PFSK-1 (cell line): Measurements from ENCODE around the gene TMEM255B.

Experiments used
- FOXP2 ChIP-seq: optimal IDR thresholded peaks from 2 replicates; pipeline ENCODE3; 2011; ENCODE audit warnings: borderline replicate concordance, control low read depth, inconsistent platforms; ENCODE audit not compliant: insufficient read depth; ENCODE audit errors: extremely low read length, extremely low read depth
- POLR2AphosphoS5 ChIP-seq: IDR thresholded peaks from 2 replicates; pipeline ENCODE4 v1.6.1; 2012; ENCODE audit warnings: low read depth, mild to moderate bottlenecking, control low read depth, low read length, moderate library complexity
- REST ChIP-seq, 2 experiments: IDR thresholded peaks; 2 replicates each; pipeline versions ENCODE4 v1.6.1 to v1.8.0; 2011 to 2012; ENCODE audit warnings: low read depth in 2 of 2, low read length in 2 of 2, control low read depth in 1 of 2, inconsistent platforms in 1 of 2, mild to moderate bottlenecking in 1 of 2, moderate library complexity in 1 of 2; ENCODE audit not compliant: insufficient read depth in 1 of 2
- SIN3A ChIP-seq: IDR thresholded peaks from 2 replicates; pipeline ENCODE4 v1.6.1; 2012; ENCODE audit warnings: mild to moderate bottlenecking, low read length, moderate library complexity, borderline replicate concordance; ENCODE audit not compliant: insufficient read depth
- TAF1 ChIP-seq: IDR thresholded peaks from 2 replicates; pipeline ENCODE4 v1.6.1; 2012; ENCODE audit warnings: low read length, control low read depth, borderline replicate concordance; ENCODE audit not compliant: insufficient read depth

- TF ChIP-seq SIN3A (no peak), POLR2AphosphoS5 (no peak), REST (IDR thresholded peaks at IDR 0.05; ENCODE audit: insufficient read depth in 1 of 2, low read depth in 2 of 2, low read length in 2 of 2) (no peak), TAF1 (no peak), FOXP2 (no peak)
Observed at GRCh38 chr13:113788413-113789135, 29.5 kb downstream of the TMEM255B start.
